ACC112 (cell line): ENCODE measurements around the gene RNF130.

Experiments
- H2AFZ ChIP-seq: fragments of 200-600 bp; sonication (generic); one replicate; pipeline ENCODE4 v1.6.0; 2017; ENCODE audit warnings: antibody characterized with exemption, low read length; ENCODE audit not compliant: unreplicated experiment
- H3K27ac ChIP-seq: fragments of 200-600 bp; sonication (generic); 2 replicates; pipeline ENCODE4 v1.5.1; 2014; ENCODE audit warnings: low read depth, mild to moderate bottlenecking, antibody characterized with exemption, low read length, moderate library complexity
- H3K27me3 ChIP-seq: fragments of 200-600 bp; sonication (generic); 2 replicates; pipeline ENCODE4 v1.6.1; 2014; ENCODE audit warnings: mild to moderate bottlenecking, antibody characterized with exemption, low read length, moderate library complexity, mixed read lengths; ENCODE audit not compliant: insufficient read depth
- H3K36me3 ChIP-seq: fragments of 200-600 bp; sonication (generic); 2 replicates; pipeline ENCODE4 v1.6.1; 2016; ENCODE audit warnings: mild to moderate bottlenecking, antibody characterized with exemption, low read length, moderate library complexity, mixed read lengths; ENCODE audit not compliant: insufficient read depth
- H3K4me1 ChIP-seq: fragments of 200-600 bp; sonication (generic); one replicate; pipeline ENCODE4 v1.6.1; 2016; ENCODE audit warnings: low read length, mixed read lengths; ENCODE audit not compliant: insufficient read depth, unreplicated experiment, control insufficient read depth
- H3K4me3 ChIP-seq: fragments of 200-600 bp; sonication (generic); 2 replicates; pipeline ENCODE4 v1.5.1; 2014; ENCODE audit warnings: mild to moderate bottlenecking, low read depth, low read length
- H3K79me2 ChIP-seq: fragments of 200-600 bp; sonication (generic); one replicate; pipeline ENCODE4 v1.6.0; 2016; ENCODE audit warnings: low read length; ENCODE audit not compliant: control insufficient read depth, unreplicated experiment, insufficient read depth

The RNF130 gene, protein sequence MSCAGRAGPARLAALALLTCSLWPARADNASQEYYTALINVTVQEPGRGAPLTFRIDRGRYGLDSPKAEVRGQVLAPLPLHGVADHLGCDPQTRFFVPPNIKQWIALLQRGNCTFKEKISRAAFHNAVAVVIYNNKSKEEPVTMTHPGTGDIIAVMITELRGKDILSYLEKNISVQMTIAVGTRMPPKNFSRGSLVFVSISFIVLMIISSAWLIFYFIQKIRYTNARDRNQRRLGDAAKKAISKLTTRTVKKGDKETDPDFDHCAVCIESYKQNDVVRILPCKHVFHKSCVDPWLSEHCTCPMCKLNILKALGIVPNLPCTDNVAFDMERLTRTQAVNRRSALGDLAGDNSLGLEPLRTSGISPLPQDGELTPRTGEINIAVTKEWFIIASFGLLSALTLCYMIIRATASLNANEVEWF

DNA sequence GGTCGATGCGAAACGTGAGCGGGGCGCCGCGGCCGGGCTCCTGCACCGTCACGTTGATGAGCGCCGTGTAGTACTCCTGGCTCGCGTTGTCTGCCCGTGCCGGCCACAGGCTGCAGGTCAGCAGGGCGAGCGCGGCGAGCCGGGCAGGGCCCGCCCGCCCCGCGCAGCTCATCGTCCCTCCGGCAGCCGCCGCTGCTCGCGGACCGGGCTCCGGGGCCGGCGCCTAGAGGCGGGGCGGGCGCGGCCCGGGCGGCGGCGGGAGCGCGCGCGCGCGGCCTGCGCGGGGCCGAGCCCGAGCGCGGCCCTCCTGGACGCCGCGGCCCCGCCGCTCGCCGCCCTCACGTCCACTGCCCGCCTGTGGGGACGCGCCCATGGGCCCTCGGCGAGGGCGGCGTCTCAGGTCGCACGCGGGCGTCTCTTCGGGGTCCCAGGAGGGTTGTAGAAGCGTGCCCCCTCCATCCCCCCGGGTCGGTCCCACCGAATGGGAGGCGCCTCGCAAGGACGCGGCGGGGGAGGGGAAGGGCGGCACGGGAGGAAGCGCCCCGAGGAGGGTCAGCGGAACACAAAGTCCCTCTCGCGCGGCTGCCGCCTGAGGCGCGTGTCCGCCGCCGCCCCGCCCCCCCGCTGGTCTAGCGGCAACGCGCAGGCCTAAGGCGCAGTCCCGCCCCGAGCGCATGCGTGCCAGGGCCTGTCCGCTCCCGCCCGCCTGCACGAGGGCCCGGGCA is at the start of gene RNF130:
RNF130 (minus strand) TSS at position 229 of the 725 bp plus-strand sequence; CDS start at position 172, 57 bp downstream.
- Histone ChIP-seq H3K4me1 (peaks cover 12% of the 10 kb centered on the region), H2AFZ (peak within 1 kb of the TSS; percentile 96), H3K36me3 (no peaks in the 10 kb centered on the region), H3K4me3 (peak within 1 kb of the TSS; percentile 98), H3K27ac (peak within 1 kb of the TSS; percentile 67), H3K27me3 (no peaks in the 10 kb centered on the region), H3K79me2 (peaks cover 41% of the 10 kb centered on the region)

DNA sequence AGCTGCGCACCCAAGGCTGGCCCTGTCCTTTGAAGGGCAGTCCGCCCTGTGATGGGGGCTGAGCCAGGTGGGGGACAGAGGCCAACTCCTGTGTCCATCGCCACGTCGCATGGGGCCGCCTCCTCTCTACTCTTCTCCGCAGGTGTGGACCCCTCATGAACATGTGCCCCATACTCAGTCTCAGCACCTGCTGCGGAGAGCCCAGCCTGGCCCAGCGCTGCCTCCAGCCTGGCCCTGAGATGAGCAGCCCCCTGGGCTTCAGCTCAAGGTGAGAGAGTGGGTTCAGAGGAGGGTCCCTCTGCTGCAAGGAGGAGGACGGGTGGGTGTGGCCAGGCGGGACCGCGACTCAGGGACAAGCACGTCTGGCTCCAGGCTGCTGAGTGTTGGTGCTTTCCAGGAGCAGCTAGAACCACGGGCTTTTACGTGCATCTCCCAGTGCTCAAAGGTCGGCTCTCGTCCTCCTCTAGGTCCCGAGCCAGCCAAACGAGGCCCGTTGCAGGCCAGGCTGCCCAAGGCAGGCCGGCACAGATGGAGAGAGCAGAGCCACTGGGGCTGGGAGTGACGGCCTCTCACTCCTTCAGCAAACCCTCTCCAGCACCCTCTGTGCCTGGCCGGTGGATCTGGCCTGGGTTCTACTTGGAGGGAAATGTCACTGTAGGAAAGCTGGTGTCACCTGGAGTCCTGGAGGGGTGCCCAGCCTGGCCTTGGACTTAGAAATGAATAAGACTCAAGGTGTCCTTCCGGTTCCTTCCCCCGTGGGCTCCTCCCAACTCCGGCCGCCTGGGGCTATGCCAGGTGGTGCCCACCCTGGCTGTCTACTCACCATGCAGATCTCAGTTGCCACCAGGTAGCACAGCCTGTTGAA is 48.9 kb upstream of the RNF130 start:
- H2AFZ ChIP-seq: no peak overlapping the region
- peaks cover 40% of the 10 kb centered on the region for H3K27me3 ChIP-seq
- no peaks in the 10 kb centered on the region for H3K36me3 ChIP-seq

DNA sequence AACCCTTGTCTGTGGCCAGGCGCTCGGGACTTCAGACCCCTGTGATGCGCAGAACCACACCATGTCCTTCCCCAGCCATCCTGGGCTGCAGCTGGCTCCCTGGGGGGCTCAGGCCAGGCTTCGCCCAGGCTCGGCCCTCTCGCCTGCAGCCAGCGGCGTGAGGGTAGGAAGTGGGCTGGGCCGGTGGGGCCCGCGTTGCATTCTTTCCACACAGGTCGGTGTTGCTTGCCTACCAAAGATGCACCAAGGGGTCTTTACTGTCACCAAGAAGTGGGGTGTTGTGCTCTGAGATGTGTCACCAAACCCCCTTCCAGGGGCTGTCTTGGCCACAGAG is 48.3 kb upstream of the RNF130 start:
- Histone ChIP-seq H3K4me1 (no peaks in the 10 kb centered on the region), H3K36me3 (no peaks in the 10 kb centered on the region)

More for the DNA sequence above, 48.9 kb upstream of the RNF130 start:
- H3K27ac ChIP-seq: no peak overlapping the region
- no peaks in the 10 kb centered on the region for H3K79me2 ChIP-seq
- H3K4me3 ChIP-seq: no peak overlapping the region
- H3K4me1 ChIP-seq: no peaks in the 10 kb centered on the region

DNA sequence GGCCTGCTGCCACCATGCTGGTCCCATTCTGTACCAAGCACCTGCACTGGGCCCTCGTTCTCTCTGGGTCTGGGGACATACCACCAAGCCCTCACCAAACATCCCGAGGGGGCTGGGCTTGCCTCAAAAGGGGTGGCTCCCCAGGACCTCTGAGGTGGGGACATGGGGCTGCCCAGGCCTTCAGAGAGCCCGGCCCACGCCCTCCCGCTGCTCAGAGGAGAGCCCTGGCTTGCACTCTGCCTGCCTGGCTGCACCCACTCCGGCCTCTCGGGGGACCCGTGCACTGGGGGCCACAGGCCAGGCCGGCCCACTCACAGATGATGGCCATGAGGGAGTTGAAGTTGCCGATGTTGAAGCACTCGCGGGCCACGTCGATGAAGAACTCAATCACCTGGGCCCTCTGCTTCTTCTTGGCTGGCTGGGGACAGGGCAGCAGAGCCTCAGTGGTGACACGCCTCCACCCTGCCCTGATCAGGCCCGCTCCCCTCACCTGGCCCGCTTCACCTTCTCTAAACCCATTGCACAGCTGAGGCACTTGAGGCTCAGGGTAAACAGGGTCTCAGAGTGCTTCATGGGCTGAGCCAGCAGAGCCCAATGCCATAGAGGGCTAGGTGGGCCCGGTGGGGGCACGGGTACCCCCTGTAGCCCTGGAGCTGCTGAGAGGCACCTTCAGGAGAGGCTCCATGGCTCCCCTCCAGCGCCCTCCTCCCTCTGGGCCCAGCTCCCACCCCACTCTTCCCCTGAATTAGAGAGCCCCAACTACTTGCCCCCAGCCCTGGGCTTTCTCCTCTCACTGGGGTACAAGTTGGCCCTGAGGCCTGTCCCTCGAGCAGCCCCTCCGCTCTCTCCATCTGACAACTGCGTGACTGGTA is 47.7 kb upstream of the RNF130 start:
- no peak overlapping the region for H3K27ac ChIP-seq
- no peaks in the 10 kb centered on the region for H3K4me1 ChIP-seq
- H3K27me3 ChIP-seq: peaks cover 31% of the 10 kb centered on the region
- H3K79me2 ChIP-seq: no peaks in the 10 kb centered on the region
- no peak overlapping the region for H2AFZ ChIP-seq
- no peak overlapping the region for H3K4me3 ChIP-seq
- H3K36me3 ChIP-seq: no peaks in the 10 kb centered on the region

More for the DNA sequence above, 48.3 kb upstream of the RNF130 start:
- H2AFZ ChIP-seq: no peak overlapping the region
- H3K27me3 ChIP-seq: peaks cover 36% of the 10 kb centered on the region
- no peaks in the 10 kb centered on the region for H3K79me2 ChIP-seq
- no peak overlapping the region for H3K4me3 ChIP-seq
- H3K27ac ChIP-seq: no peak overlapping the region

DNA sequence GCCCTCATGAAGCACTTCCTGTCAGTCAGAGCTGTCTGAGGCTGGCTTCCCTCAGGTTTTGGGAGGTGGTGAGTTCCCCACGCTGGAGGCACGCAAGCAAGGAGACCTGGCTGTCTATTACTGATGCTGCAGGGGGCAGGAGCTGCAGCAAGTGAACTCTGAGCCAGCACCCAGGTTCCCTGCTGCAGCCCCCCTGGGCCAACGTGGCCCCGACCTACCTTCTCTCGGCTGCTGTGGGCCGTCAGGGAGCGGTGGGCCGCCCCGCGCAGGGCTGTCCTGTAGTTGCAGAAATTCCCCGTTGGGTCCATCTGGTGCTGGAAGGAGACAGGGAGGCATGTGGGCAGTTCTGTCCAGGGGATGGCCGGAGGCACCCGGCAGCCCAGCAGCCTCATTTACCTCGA is 46.8 kb upstream of the RNF130 start:
- Histone ChIP-seq H3K4me1 (no peaks in the 10 kb centered on the region), H3K27me3 (peaks cover 22% of the 10 kb centered on the region), H2AFZ (no peak overlapping the region), H3K36me3 (no peaks in the 10 kb centered on the region), H3K79me2 (no peaks in the 10 kb centered on the region), H3K27ac (no peak overlapping the region), H3K4me3 (no peak overlapping the region)

DNA sequence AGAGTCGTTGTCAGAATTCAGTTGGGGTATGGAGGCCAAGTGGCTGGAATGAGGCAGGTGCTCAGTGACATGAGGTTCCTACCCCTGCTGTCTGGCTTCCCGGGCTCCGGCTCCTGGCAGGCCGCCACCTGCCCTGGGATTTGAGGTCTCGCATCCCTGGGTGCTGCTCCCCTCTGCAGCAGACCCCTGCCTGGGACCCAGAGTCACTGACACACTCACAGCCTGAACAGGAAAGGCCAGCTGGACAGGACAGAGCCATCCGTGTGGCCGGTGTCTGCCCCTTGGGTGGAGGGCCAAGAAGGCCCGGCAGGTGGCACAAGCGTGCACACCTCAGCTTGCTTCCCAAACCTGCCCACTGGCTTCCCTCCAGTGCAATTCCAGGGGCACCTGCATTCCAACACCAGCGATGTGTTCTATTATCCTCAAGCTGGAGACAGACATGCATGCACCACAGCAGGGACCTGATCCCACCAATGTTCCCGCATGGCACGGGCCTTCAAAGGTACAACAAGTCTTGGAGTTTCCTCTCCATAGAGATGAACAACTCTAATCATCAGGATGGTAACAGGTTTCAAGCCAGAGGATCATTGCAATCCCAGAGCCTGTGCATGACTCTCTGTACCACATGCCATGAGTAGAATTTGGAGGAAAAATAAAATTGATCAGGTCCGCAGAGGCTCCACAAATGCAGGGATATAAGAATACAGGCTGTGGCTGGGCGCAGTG is 45.6 kb upstream of the RNF130 start:
- H3K79me2 ChIP-seq: no peaks in the 10 kb centered on the region
- H3K36me3 ChIP-seq: no peaks in the 10 kb centered on the region
- H3K27ac ChIP-seq: no peak overlapping the region
- no peak overlapping the region for H2AFZ ChIP-seq
- no peaks in the 10 kb centered on the region for H3K4me1 ChIP-seq
- H3K4me3 ChIP-seq: no peak overlapping the region
- peaks cover 12% of the 10 kb centered on the region; the same call in 1 of the 2 replicates for H3K27me3 ChIP-seq

DNA sequence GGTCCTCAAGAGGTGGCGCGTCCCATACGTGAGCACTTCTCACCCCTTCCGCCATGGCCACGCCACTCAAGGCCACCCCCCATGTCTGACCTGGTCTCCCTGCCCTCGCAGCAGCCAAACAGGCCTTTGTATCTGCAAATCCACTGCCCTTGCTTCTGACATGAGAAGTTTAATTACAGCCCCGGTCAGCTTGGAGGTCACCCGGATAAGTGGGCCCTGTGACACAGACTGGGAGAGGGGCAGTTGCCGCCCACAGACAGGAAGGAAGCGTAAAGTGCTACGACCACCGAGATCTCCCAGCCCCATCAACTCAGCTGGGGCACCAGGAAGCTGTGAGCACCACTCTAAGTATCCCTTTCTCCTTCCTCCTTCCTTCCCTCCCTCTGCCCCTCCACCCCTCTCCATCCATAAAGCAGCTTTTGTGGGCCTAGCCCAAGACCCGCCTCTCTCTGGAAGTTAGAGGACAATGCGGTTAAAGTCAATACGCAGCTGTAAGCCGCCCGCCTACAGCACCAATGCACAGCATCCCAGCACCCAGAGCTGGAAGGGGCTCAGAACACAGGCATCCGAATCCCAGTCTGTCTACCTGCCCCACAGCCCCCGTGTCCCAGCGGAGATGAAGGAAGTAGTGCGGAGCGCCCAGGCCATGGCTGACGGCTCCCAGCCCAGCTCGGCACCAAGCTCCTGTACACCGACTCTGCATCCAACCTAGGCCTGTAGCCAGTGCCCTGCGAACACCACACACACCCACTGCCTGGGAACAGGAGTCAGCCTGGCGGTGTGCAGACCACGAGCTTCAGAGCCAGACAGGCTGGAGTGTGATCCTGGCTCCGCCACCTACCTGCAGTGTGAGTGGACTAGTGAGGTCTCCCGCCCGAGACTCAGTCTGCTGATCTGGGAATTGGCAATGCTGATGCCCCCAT is 44.8 kb upstream of the RNF130 start:
- Histone ChIP-seq H2AFZ (no peak overlapping the region), H3K4me3 (no peak overlapping the region), H3K27ac (no peak overlapping the region), H3K79me2 (no peaks in the 10 kb centered on the region), H3K4me1 (no peaks in the 10 kb centered on the region), H3K27me3 (peaks cover 6% of the 10 kb centered on the region; the same call in 1 of the 2 replicates), H3K36me3 (no peaks in the 10 kb centered on the region)

DNA sequence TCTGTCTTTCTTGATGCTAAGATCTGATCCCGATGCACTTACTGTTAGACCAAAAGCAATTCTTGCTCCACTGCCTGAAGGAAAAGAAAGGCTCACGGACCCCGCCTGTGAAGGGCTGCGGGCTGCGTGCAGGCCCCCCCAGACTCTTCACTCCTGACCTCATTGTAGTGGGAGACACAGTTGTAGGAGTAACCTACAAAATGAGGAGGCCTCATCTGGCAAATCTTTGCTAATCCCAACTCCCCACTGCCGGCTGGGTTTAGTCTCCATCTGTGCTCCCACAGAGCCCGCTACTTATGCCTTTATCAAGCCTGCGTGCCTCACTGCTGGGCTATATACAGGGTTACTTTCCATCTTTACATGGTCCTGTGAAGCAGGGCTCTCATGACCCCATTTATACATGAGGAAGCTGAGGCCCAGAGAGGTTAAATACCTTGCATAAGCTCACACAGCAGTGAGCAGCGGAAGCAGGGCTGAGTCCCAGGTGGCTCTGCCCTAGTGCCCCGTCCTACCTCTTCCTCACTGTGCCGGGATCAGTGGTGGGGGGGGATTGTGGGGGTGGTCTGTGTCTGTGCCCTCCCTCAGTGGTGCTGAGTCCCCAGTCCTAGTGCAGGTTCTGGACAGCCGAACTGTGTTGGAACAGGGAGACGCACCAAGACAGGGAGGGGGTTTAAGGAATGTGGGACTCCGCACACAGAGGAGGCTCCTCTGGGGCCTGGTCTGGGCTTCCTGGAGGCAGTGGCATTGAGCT is 43.9 kb upstream of the RNF130 start:
- Histone ChIP-seq H3K4me3 (no peak overlapping the region), H2AFZ (no peak overlapping the region), H3K79me2 (no peaks in the 10 kb centered on the region), H3K27me3 (peaks cover under 1% of the 10 kb centered on the region; the same call in 1 of the 2 replicates), H3K36me3 (no peaks in the 10 kb centered on the region), H3K27ac (no peak overlapping the region), H3K4me1 (no peaks in the 10 kb centered on the region)
